Psoas muscle (tissue), 8 donors: ENCODE results near the gene MCTP1. TPM values are rescaled to one million over a fixed set of nuclear protein-coding genes. Genes with fewer than 3 reads are reported as not detected.
A peak's percentile ranks its signal among the peaks of the same experiment; 100 is the strongest.

ENCODE experiments used
- ATAC-seq, 4 donors: fragments of 200-7000 bp; cut with Tn5 transposase; one replicate each; pipeline ENCODE4 v1.9.1; 2020; ENCODE audit warnings: moderate library complexity in 3 of 4, mild to moderate bottlenecking in 2 of 4
- DNase-seq, 2 donors: peaks; one replicate each; pipeline ENCODE4 v3.0.0-alpha.2; 2020
- H3K27ac ChIP-seq: fragments of 200-600 bp; one replicate; pipeline ENCODE4 v1.8.0; 2022
- H3K27me3 ChIP-seq, 3 donors: fragments of 200-600 bp in 1 of 3; one replicate each; pipeline versions ENCODE4 v1.6.1 to v1.8.0; 2013 to 2022; ENCODE audit warnings: low read length in 2 of 3, mild to moderate bottlenecking in 2 of 3, moderate library complexity in 1 of 3; ENCODE audit not compliant: insufficient read depth in 3 of 3
- H3K36me3 ChIP-seq, 2 donors: fragments of 200-600 bp in 1 of 2; one replicate each; pipeline versions ENCODE4 v1.6.1 to v1.8.0; 2013 to 2022; ENCODE audit warnings: low read depth in 1 of 2, mild to moderate bottlenecking in 1 of 2, moderate library complexity in 1 of 2; ENCODE audit not compliant: insufficient read depth in 1 of 2
- H3K4me1 ChIP-seq: fragments of 200-600 bp; one replicate; pipeline ENCODE4 v1.8.0; 2022
- H3K4me3 ChIP-seq: fragments of 200-600 bp; one replicate; pipeline ENCODE4 v1.8.0; 2022; ENCODE audit warnings: mild to moderate bottlenecking
- H3K9me3 ChIP-seq: fragments of 200-600 bp; one replicate; pipeline ENCODE4 v1.8.0; 2022
- WGBS, 3 donors: extraction: QIAGEN DNeasy Blood & Tissue Kit; methylation state at CpG; one replicate each; pipeline versions ENCODE4 v1.1.6 to v1.1.7; 2013; 5-methylcytosine and 5-hydroxymethylcytosine counted together
- intact Hi-C, 2 donors: fragments of 100-400 bp; cut with DNase I; formaldehyde crosslinking; loops; one replicate each; pipeline versions ENCODE4 v1.11.0 to v1.14.2; 2022
- polyA plus RNA-seq, 3 donors: library from polyadenylated mRNA; stranded (reverse); fragments of 200-250 nt; gene quantifications; one replicate each; pipeline ENCODE4 v1.2.3, GENCODE V29; 2013
- total RNA-seq, 4 donors: library from RNA; stranded (reverse); fragmentation: NEBNext Ultra II Directional in 2 of 4; extraction: Animal tissue kit (Norgen Biotek cat#: 25700) in 2 of 4; gene quantifications; one replicate each; pipeline versions ENCODE4 v1.2.1 to v1.2.4, GENCODE V29; 2021 to 2023
- TF ChIP-seq, protein P1 (sequence below): fragments of 200-600 bp; IDR thresholded peaks from one replicate; pipeline ENCODE4 v1.8.0; 2022; ENCODE audit warnings: antibody characterized with exemption
- donor health status: healthy with polysubstance abuse.
- donor health status: DM: no; HTN: no; CAD: no; lungs with moderate emphysema.
- donor health status: Bipolar disorder and iron deficiency.
- donor health status: healthy.
- donor health status: DM: yes; HTN: yes; CAD: no.
- donor health status: DM: no; HTN: no; CAD: no.
- donor health status: DM: no; HTN: no; CAD: no.
- donor health status: DM: yes; HTN: yes; CAD: no.

MCTP1 gene
- total and polyA plus RNA-seq, 7 donors: 1.4 to 8.8 (median 3.5) TPM

DNA sequence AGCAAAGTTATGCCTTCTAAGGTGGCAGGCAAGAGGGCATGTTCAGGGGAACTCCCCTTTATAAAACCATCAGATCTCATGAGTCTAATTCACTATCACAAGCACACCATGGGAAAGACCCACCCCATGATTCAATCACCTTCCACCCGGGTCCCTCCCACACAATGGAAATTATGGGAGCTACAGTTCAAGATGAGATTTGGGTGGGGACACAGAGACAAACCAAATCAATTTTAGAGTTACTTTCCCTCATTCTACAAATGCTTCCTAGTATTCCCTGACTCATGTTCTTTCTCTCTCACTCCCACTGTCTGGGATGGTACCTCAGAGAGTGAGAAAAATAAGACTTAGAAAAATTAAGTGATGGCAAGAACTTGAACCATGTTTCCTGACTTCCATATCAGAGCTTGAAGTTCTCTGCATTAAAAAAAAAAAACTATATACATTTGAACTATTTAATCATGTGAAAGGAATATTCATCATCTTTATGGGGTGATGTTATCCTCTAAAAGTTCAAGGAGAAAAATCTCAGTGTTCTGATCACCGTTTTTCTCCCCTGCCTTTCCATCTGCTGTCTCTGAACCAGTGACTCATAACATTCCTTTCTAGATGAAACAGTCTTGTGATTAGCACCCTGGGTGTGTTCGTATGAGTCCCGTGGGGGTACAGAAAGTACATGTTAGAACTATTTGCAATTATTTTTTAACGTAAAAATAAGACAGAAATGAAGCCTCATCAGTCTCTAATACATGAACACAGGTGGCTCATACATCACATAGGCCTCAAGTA lies 383.5 kb downstream of the MCTP1 start:
- Histone ChIP-seq H3K27ac (no peak overlapping the region), H3K4me1 (no peaks in the 10 kb centered on the region), H3K9me3 (no peaks in the 10 kb centered on the region), H3K27me3 (no peaks in the 10 kb centered on the region), H3K4me3 (no peak overlapping the region), H3K36me3 (no peaks in the 10 kb centered on the region)
- ATAC-seq (no peak), DNase-seq (no peak)
- intact Hi-C loops: no loop called here
- WGBS, 3 donors: 61 to 71% (median 69%) methylated on average over 5 of the region's 5 CpGs
- TF ChIP-seq, protein P1, sequence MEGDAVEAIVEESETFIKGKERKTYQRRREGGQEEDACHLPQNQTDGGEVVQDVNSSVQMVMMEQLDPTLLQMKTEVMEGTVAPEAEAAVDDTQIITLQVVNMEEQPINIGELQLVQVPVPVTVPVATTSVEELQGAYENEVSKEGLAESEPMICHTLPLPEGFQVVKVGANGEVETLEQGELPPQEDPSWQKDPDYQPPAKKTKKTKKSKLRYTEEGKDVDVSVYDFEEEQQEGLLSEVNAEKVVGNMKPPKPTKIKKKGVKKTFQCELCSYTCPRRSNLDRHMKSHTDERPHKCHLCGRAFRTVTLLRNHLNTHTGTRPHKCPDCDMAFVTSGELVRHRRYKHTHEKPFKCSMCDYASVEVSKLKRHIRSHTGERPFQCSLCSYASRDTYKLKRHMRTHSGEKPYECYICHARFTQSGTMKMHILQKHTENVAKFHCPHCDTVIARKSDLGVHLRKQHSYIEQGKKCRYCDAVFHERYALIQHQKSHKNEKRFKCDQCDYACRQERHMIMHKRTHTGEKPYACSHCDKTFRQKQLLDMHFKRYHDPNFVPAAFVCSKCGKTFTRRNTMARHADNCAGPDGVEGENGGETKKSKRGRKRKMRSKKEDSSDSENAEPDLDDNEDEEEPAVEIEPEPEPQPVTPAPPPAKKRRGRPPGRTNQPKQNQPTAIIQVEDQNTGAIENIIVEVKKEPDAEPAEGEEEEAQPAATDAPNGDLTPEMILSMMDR: no peak

DNA sequence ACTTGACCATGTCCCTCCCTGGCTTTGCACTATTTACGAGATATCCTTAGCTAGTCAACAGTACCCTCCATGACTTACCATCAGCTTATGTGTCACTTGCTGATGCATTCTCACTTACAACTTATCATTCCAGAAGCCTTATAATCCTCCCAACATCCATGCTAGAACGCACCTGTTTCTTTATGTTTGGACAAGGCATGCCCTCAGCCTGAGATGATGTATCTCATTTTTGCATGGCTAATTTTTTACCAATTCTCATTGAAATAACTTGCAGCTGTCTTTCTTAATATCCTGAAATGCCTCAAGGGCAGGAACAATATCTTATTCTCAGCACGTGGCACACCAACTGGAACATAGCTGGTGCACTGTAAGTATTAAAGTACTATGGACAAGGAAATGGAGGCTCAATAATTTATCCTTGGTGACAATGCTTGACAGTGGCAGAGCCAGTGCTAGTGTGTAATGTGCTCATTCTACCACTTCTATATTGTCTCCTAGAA lies 384.8 kb downstream of the MCTP1 start:
- TF ChIP-seq, protein P1: no peak
- 42 to 52% (median 48%) methylated on average over 3 of the region's 3 CpGs for WGBS, 3 donors
- H3K27ac ChIP-seq: no peak overlapping the region
- H3K36me3 ChIP-seq: no peaks in the 10 kb centered on the region
- H3K4me1 ChIP-seq: no peaks in the 10 kb centered on the region
- intact Hi-C loops: no loop called here
- no peaks in the 10 kb centered on the region for H3K9me3 ChIP-seq
- ATAC-seq: no peak
- no peak overlapping the region for H3K4me3 ChIP-seq
- DNase-seq: no peak
- H3K27me3 ChIP-seq: no peaks in the 10 kb centered on the region

DNA sequence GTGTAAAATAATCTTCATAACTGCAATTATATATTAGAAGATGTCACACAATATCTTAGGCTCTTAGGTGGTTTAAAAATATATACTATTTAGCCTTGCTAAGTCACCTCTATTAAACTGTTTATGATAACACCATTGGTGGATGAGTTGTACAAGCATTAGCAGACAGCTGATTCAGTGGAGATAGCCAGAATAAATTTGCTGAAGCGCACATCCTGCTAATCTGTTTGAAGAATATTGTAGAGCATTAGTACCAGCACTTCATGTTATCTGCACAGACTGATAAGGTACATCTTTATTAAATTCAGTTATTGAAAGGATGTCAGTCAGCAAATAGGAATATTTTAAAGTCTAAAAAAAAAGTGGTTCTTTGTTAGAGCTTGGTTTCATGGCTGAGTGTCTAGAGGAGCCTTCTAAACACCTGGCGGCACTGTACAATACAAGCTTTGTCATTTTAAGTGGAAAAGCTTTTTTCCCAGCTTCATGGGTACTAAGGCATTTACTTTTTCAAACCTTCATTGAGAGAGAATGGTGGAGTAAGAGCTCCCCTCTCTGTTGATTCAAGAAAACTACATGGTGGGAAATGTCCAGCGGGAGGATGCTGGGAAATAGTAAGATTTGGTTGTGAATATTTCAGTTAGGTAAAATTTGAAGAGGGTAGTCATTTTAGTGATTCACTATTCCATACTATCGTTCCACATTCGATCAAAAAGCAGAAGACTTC lies 391.3 kb downstream of the MCTP1 start:
- no peaks in the 10 kb centered on the region for H3K36me3 ChIP-seq
- TF ChIP-seq, protein P1: peak; percentile 10
- H3K9me3 ChIP-seq: no peaks in the 10 kb centered on the region
- WGBS, 3 donors: 40 to 44% (median 40%) methylated on average over 5 of the region's 5 CpGs
- ATAC-seq: no peak
- H3K4me1 ChIP-seq: no peaks in the 10 kb centered on the region
- H3K4me3 ChIP-seq: no peak overlapping the region
- H3K27ac ChIP-seq: no peak overlapping the region
- H3K27me3 ChIP-seq: no peaks in the 10 kb centered on the region
- intact Hi-C loops: no loop called here
- no peak for DNase-seq

DNA sequence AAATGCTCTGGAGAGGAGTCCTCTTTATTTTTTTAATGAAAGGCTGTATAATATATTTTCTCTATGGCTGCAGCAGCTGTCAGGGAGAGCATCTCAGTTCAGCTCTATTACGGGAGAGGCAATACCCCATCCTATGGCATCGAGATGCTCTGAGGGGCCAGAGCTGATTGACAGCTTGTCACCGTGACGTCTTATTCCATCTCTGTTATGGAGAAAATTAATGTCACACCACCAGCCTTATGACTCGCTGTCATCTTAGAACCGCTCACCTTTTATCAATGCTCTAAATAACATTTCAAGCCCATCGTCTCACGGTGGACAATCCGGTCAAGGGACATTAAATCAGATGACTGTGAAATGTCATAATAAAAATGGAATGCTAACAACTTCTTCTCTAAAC lies 392.9 kb downstream of the MCTP1 start:
- no peaks in the 10 kb centered on the region for H3K36me3 ChIP-seq
- WGBS, 3 donors: 70 to 72% (median 70%) methylated on average over 9 of the region's 9 CpGs

More for the DNA sequence above, 392.9 kb downstream of the MCTP1 start:
- Histone ChIP-seq H3K4me3 (no peak overlapping the region), H3K4me1 (no peaks in the 10 kb centered on the region), H3K27me3 (no peaks in the 10 kb centered on the region), H3K9me3 (no peaks in the 10 kb centered on the region), H3K27ac (no peak overlapping the region)
- no peak for ATAC-seq
- no peak for DNase-seq
- TF ChIP-seq, protein P1: no peak
- intact Hi-C loops: no loop called here
